ENCODE results near the gene ANKRD60.

ANKRD60 gene, protein sequence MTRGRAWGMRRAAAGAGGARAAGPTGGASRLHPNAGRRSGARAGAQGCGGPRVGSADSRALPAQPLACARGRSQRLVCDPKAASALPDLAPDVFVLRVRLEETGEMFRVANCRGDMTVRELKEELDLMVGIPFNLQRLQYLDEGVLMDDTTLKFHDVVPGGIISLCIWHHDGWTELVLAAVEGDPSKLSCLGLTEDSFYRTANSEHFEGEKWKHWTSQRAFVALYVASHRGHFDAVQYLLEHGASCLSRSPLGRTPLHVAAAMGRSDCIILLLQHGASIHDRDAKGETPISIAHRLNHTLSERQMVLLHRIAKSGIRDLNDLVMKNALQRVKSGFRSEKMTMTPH

GRCh38 chr20:58228484-58229197 lies at the start of gene ANKRD60:
TSS of gene ANKRD60 (minus strand) at chr20:58228653. CDS start at chr20:58228653, 0 bp downstream.
- peak; percentile 82 for DNase-seq

DNA sequence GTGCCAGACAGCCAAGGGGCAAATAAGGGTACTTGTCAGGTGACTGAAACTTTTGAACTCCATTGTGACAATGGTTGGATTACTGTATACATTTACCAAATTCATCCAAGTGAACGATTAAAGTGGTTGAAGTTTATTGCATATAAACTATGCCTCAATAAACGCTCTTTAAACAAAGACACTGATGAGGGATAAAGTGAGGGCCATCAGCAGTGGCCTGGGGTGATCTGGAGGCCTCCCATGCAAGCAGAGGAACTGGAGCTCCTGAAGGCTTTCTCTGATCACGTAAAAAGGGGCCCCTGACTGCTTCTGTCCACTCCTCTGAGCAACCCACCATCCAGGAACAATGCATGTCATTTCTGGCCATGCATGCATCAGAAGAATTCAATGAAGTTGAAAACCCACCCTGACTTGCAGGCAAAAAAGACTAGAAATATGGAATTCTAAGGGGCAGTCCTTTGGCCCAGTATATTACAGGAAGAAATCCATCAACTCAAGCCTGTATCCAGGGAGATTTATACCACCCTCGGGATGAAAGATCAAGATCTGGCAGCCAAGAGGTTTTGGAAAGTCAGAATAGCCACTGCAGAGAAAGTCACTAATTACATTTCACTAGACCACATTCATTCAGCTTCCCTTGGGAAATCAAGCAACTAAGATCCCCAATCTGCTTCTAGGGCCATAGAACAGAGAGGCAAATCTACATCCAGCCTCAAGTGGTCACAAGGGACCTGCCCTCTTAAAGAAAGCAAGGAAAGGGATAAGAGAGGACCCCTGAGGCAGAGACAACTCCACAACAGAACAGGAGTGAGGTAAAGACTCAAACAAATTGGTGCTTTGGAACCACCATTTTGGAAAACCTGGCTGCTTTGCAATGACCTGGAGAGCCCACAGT lies 49.4 kb upstream of the ANKRD60 start:
- DNase-seq, result no peak

- no peak for DNase-seq
Observed at GRCh38 chr20:58277107-58277506, 48.7 kb upstream of the ANKRD60 start.

GRCh38 chr20:58274384-58274783 lies 45.9 kb upstream of the ANKRD60 start:
- no peak for DNase-seq

DNA sequence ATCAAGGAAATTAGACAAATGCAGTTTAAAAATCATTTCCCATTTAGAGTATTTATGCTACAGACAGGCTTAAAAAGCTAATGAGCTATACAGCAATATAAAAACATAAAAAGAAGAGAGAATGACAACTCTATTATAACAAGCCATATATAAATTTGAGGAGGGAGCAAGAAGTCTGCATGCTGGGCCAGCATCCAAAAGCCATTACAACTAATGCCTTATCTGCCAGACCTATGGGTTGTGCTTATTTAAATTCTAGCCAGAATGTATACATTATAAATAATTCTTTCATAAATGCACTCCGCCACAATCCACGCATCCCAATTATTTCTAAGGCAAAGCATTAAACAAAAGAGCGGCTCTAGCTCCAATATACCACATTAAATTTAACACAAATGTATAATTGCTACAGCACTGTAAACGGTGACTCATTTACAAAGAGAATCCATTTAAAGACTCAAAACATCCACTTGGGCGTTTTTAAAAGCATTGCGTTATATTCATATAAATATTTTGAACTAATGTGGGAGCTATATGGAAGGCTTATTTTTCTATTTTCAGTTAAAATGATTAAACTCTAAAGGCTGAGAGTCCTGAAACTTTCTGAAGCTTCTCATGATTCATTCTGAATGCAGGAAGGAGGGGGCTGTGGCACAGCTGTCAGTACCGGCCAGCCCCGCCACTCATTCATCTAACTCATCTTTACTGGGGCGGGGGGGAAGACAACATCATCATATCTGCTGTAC lies 43.3 kb upstream of the ANKRD60 start:
- no peak for DNase-seq

GRCh38 chr20:58268936-58269619 lies 40.6 kb upstream of the ANKRD60 start:
- no peak for DNase-seq

GRCh38 chr20:58268421-58268821 lies 40.0 kb upstream of the ANKRD60 start:
- no peak for DNase-seq

DNA sequence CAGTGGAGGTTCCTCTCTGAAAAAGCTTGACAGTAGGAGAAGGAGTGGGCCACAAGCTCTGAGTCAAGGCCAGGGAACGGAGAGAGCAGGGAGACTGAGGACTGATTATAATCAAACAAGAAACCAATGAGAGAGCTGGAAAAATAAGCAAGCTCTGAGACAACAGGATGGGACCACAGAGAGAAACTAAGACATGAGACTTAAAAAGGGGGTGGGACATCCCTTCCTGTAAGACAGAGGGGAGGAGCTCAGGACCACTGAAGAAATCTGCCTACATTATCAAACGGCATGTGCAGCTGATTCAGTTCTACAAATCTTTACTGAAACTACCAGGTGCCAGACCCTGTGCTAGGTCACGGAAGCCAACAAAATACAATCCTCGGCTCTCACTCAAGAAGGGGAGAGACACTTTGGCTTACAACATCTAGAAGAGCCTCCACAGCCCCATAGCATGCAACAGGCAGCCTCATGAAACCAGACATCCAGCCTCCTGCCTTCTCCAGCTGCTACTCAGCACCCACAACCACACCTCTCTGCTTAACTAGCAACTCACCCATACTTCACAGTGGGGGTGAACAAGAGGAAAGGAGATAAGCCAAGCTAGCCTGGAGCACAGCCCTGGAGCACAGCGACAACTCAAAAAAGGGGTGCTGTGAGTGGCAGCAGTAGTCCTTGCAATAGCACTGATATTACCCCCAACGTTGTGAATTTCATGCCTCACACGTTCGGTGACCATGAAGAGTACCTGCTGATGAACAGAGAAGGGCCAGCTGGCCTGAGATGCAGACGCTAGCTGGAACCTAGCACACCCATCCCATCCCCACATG lies 39.1 kb upstream of the ANKRD60 start:
- no peak for DNase-seq

GRCh38 chr20:58264271-58264670 lies 35.8 kb upstream of the ANKRD60 start:
- DNase-seq, result no peak

DNA sequence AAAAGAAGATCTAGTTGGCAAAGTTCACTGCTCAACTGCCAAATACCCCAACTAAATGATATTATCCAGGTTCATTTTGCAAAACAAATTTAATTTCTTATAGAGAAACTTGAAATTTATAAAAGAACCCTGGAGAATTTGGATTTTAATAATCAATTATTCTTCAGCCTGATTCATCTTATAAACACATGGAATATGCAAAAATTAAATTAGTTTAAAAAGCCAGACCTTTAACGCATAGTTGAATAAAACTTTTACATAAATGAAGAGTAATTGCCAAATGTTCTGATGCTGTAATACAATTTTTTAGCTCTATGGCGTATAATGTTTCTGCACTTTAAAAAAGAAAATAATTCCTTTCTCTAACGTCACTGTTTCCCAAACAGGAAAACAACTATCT lies 33.2 kb upstream of the ANKRD60 start:
- no peak for DNase-seq

DNA sequence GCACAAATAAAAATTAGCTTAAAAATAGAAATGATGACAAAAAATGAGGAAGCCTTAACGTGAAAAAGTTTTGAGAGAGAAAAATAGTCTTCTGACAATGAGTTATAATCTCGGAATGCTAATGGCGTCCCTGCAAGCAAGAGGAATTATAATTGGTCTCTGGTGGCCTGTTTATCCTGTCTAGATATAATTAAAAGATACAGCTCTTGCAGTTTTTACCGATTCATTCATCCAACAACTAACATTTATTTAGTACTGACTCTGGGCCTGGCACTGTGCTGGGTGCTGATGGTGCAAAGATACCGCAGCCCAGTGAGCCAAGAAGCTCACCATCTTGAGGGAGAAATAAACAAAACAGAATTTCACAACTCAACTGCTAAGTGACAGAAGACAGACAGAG lies 31.6 kb upstream of the ANKRD60 start:
- no peak for DNase-seq

- no peak for DNase-seq
Observed at GRCh38 chr20:58256842-58257241, 28.4 kb upstream of the ANKRD60 start.

GRCh38 chr20:58256307-58256706 lies 27.9 kb upstream of the ANKRD60 start:
- DNase-seq, result no peak

DNA sequence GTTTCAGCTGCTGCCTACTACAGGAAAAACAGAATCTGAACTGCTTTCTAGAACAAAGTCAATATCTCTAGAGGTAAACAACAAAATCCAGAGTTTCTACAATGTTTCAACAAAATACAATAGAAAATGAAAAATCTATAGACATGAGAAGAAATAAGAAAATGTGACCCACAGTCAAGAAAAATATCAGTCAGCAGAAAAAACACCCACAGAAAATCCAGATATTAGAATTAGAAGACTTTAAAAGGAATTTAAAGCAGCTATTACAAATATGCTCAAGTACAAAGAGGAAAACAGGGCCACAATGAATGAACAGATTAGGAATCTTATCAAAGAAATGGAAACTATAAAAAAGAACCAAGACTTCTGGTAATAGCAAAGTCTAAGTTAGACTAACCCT lies 26.4 kb upstream of the ANKRD60 start:
- no peak for DNase-seq

GRCh38 chr20:58251979-58252591 lies 23.6 kb upstream of the ANKRD60 start:
- DNase-seq, result no peak

DNA sequence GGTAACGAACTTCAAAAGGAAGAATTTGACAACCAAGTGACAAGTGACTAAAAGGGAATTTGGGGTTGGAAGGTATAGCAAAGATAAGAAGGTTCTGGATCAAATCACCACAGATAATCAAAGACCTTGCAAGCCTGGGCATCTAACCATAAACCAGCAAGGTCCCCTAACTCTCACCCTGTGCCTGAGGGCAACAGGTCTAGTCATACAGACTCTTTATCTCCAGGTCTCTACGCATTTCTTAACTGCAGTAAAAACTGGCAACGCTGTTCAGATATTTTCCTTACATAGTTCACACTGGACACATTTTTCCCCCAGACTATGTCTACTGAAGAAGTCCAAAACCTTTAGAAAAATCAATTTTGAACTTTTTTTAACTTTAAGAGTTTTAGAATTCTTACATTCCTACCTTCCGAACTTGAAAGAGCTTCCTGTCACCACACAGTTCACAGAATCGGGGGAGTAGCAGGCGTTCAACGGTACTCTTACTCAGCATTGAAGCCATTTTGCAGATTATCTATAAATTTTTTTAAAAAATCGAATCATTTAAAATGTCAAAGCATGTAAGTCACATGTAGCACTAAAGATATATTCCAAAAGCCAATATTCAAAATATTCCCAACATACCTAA lies 23.0 kb upstream of the ANKRD60 start:
- no peak for DNase-seq

DNA sequence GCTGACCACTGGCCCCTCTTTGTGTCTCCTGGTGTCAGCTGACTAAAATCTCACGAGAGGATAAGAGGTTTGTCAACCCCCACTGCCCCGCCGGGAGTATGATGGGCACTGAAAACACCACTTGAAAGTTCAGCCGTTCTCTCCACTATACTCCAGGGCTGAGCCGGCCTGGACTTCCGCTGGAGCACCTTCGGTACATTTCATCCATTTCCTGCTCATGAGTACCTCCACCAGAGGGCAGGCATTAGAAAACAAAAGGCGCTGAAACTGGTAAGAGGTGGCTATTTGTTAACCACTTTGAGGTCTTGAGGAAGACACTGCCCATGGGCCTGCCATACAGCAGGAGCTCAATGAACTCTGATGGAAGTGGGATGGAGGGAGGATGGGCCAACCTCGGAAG lies 17.9 kb upstream of the ANKRD60 start:
- no peak for DNase-seq

DNA sequence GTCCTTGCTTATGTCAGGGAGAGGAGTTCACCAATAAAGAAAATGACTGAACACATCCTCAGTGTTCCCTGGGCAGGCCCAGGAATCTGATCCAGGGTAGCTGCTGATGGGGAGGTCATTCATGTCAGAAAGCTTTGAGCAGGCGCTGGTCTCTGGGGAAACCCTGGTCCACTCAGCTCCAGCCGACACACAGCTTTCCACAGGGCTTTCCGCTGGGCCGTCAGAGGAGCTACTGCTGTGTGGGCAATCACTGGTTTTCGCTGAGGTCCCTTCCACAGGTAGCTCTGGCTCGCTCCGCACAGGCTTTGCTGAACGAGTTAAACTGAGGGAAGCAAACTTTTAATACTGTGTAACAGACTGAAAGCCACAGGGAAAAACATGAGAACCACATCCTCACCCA lies 17.5 kb upstream of the ANKRD60 start:
- no peak for DNase-seq

GRCh38 chr20:58245181-58245891 lies 16.9 kb upstream of the ANKRD60 start:
- DNase-seq, result no peak
